Peyer's patch (tissue), 4 donors: ENCODE measurements around the gene ZNF724.
A peak's percentile ranks its signal among the peaks of the same experiment; 100 is the strongest.

Experiments used
- CTCF ChIP-seq, 6 experiments: fragments of 450-650 bp in 4 of 6; fragments of 200-600 bp in 2 of 6; sonication (generic) in 1 of 6; IDR thresholded peaks; one replicate each; pipeline ENCODE4 v1.5.1; 2017 to 2019; ENCODE audit warnings: antibody characterized with exemption in 6 of 6, mild to moderate bottlenecking in 3 of 6, moderate library complexity in 1 of 6
- POLR2A ChIP-seq, 2 donors: fragments of 450-650 bp; IDR thresholded peaks; one replicate each; pipeline ENCODE4 v1.5.1; 2017; ENCODE audit warnings: antibody characterized with exemption in 2 of 2, mild to moderate bottlenecking in 2 of 2, moderate library complexity in 2 of 2

- TF ChIP-seq CTCF (IDR thresholded peaks at IDR 0.05) (no peak), POLR2A (IDR thresholded peaks at IDR 0.05) (peak in 1 of 2 donors; percentile 44)
Measured at GRCh38 chr19:23249911-23250649, at the start of gene ZNF724.
